Measurements from ENCODE around the gene LSP1. TPM values are rescaled to one million over a fixed set of nuclear protein-coding genes. Genes with fewer than 3 reads are reported as not detected.
A peak's percentile ranks its signal among the peaks of the same experiment; 100 is the strongest.
"Not testable (repeated sequence)": the region's sequence is repeated elsewhere in the genome, so short reads cannot be mapped to it uniquely, and the experiment has no call there.

LSP1 gene, protein sequence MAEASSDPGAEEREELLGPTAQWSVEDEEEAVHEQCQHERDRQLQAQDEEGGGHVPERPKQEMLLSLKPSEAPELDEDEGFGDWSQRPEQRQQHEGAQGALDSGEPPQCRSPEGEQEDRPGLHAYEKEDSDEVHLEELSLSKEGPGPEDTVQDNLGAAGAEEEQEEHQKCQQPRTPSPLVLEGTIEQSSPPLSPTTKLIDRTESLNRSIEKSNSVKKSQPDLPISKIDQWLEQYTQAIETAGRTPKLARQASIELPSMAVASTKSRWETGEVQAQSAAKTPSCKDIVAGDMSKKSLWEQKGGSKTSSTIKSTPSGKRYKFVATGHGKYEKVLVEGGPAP
- 357 TPM for total RNA-seq

GRCh38 chr11:1852877-1853276 is at the start of gene LSP1:
Gene LSP1 (plus strand): TSS chr11:1853084. CDS start chr11:1853145, 61 bp downstream.
- H3K27me3 ChIP-seq (ENCODE audit: insufficient read depth, low read length): no peaks in the 10 kb centered on the region
- H3K4me3 ChIP-seq (ENCODE audit: low read length): peak within 1 kb of the TSS; percentile 88
- no peaks in the 10 kb centered on the region for H3K9me3 ChIP-seq (ENCODE audit: low read depth, low read length)
- H3K4me1 ChIP-seq (ENCODE audit: insufficient read depth, low read length): peaks cover 91% of the 10 kb centered on the region

DNA sequence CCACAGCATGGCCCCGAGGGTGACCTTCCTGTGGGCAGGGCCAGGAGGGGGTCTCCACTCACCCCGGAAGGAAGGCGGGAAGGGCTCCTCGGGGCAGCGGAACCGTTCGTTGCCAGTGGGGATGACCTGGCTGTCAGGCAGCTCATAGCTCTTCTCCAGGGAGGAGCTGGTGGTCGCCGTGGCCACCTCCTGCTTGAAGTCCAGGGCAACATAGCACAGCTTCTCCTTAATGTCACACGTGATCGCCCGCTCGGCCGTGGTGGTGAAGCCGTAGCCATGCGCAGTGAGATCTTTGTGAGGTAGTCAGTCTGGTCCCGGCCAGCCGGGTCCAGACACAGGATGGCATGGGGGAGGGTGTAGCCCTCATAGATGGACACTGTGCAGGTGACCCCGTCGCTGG is 49.6 kb upstream of the LSP1 start:
- Histone ChIP-seq H3K4me3 (ENCODE audit: low read length) (no peak overlapping the region), H3K27me3 (ENCODE audit: insufficient read depth, low read length) (peaks cover 39% of the 10 kb centered on the region), H3K4me1 (ENCODE audit: insufficient read depth, low read length) (no peaks in the 10 kb centered on the region), H3K9me3 (ENCODE audit: low read depth, low read length) (no peaks in the 10 kb centered on the region)

DNA sequence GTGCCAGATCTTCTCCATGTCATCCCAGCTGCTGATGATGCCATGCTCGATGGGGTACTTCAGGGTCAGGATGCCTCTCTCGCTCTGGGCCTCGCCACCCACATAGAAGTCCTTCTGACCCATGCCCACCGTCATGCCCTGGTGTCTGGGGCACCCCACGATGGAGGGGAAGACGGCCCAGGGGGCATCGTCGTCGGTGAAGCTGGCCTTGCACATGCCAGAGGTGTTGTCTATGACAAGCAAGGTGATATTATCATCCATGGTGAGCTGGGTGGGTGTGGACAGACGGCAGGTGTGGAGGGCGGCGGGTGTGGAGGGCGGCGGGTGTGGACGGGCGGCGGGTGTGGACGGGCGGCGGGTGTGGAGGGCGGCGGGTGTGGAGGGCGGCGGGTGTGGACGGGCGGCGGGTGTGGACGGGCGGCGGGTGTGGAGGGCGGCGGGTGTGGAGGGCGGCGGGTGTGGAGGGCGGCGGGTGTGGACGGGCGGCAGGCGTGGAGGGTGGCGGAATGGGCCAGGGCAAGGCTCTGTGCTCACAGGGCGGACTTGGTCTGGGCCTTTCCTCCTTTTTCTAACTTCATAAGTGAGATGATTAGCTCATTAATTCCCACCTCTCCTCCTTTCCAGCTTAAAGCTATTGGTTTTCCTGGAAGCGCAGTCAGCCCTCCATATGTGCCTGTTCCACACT is 48.9 kb upstream of the LSP1 start:
- peaks cover 39% of the 10 kb centered on the region for H3K27me3 ChIP-seq (ENCODE audit: insufficient read depth, low read length)

DNA sequence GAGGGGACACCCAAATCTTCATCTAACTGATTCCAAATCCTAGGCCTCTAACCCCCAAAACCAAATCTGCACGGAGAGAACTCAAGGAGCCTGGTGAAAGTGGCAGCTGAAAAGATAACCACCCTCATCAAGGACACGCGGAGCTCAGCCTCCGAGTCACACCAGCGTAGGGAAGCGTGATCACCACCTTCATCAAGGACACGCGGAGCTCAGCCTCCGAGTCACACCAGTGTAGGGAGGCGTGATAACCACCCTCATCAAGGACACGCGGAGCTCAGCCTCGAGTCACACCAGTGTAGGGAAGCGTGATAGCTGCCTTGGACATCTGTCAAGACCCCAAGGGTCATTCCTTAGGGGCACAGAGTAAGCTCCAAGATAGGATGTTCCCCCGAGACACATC is 47.4 kb upstream of the LSP1 start:
- H3K4me3 ChIP-seq (ENCODE audit: low read length): no peak overlapping the region
- no peaks in the 10 kb centered on the region for H3K9me3 ChIP-seq (ENCODE audit: low read depth, low read length)
- H3K4me1 ChIP-seq (ENCODE audit: insufficient read depth, low read length): peaks cover 3% of the 10 kb centered on the region
- H3K27me3 ChIP-seq (ENCODE audit: insufficient read depth, low read length): peaks cover 48% of the 10 kb centered on the region

More for the DNA sequence above, 48.9 kb upstream of the LSP1 start:
- not testable (repeated sequence) for H3K4me1 ChIP-seq (ENCODE audit: insufficient read depth, low read length); H3K9me3 ChIP-seq (ENCODE audit: low read depth, low read length); H3K4me3 ChIP-seq (ENCODE audit: low read length)

- Histone ChIP-seq H3K4me1 (ENCODE audit: insufficient read depth, low read length) (peaks cover 13% of the 10 kb centered on the region), H3K27me3 (ENCODE audit: insufficient read depth, low read length) (peaks cover 60% of the 10 kb centered on the region)
Observed at GRCh38 chr11:1807264-1807995, 45.5 kb upstream of the LSP1 start.

DNA sequence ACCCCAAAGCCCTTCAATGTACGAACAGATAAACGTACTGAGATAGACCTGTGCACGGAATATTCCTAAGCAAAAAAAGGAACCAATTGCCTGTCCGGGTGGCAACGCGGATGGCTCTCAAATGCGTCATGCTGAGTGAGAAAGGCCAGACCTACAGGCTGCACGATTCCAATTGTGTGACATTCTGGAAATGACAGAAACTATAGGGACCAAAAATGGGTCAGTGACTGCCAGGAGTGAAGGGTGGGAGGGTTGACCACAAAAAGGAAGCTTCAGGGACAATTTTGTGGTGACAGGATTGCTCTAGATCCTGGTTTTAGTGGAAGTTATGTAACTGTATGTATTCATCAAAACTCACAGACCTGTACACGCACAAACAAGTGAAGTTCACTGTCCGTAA is 42.1 kb upstream of the LSP1 start:
- peaks cover 13% of the 10 kb centered on the region for H3K4me1 ChIP-seq (ENCODE audit: insufficient read depth, low read length)
- no peak overlapping the region for H3K4me3 ChIP-seq (ENCODE audit: low read length)
- H3K27me3 ChIP-seq (ENCODE audit: insufficient read depth, low read length): peaks cover 63% of the 10 kb centered on the region
- no peaks in the 10 kb centered on the region for H3K9me3 ChIP-seq (ENCODE audit: low read depth, low read length)

More at GRCh38 chr11:1807264-1807995, 45.5 kb upstream of the LSP1 start:
- Histone ChIP-seq H3K4me3 (ENCODE audit: low read length) (no peak overlapping the region), H3K9me3 (ENCODE audit: low read depth, low read length) (no peaks in the 10 kb centered on the region)

GRCh38 chr11:1812274-1812673 is 40.6 kb upstream of the LSP1 start:
- H3K4me3 ChIP-seq (ENCODE audit: low read length): no peak overlapping the region
- peaks cover 56% of the 10 kb centered on the region for H3K27me3 ChIP-seq (ENCODE audit: insufficient read depth, low read length)
- H3K9me3 ChIP-seq (ENCODE audit: low read depth, low read length): no peaks in the 10 kb centered on the region
- peaks cover 13% of the 10 kb centered on the region for H3K4me1 ChIP-seq (ENCODE audit: insufficient read depth, low read length)

DNA sequence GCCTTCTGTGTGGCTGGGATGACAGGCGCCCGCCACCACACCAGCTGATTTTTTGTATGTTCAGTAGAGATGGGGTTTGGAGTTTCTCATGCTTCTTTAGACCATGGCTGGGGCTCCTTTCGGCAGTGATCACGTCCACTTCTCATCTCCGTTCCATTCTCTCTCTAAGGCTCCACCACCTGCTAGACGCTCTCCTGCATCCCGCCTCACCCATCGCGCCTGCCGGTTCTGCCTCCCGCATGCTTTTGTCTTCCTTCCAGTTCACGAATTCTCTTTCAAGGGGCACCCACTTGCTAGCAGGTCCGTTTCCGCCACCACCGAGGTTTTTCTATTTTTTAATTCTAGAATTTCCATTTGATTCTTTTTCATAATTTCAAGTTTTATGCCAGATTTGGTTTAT is 40.1 kb upstream of the LSP1 start:
- Histone ChIP-seq H3K4me1 (ENCODE audit: insufficient read depth, low read length) (peaks cover 13% of the 10 kb centered on the region), H3K9me3 (ENCODE audit: low read depth, low read length) (no peaks in the 10 kb centered on the region), H3K4me3 (ENCODE audit: low read length) (no peak overlapping the region), H3K27me3 (ENCODE audit: insufficient read depth, low read length) (peaks cover 54% of the 10 kb centered on the region)

DNA sequence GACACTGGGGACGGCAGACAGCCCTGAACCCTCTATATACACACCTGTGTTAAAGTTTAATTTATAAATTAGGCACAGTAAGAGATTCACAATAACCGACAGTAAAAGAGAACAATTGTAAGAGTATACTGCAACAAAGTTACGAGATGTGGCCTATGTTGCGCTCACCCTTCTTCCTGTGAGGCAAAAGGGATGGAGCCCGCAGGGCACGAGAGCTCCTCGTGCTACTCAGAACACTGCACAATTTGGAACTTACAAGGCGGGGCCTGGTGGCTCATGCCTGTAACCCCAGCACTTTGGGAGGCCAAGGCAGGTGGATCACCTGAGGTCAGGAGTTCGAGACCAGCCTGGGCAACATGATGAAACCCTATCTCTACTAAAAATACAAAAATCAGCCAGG is 39.5 kb upstream of the LSP1 start:
- peaks cover 13% of the 10 kb centered on the region for H3K4me1 ChIP-seq (ENCODE audit: insufficient read depth, low read length)
- H3K9me3 ChIP-seq (ENCODE audit: low read depth, low read length); H3K4me3 ChIP-seq (ENCODE audit: low read length): not testable (repeated sequence)
- peaks cover 57% of the 10 kb centered on the region for H3K27me3 ChIP-seq (ENCODE audit: insufficient read depth, low read length)

GRCh38 chr11:1814691-1815090 is 38.2 kb upstream of the LSP1 start:
- no peak overlapping the region for H3K4me3 ChIP-seq (ENCODE audit: low read length)
- H3K4me1 ChIP-seq (ENCODE audit: insufficient read depth, low read length): peaks cover 13% of the 10 kb centered on the region
- H3K9me3 ChIP-seq (ENCODE audit: low read depth, low read length): no peaks in the 10 kb centered on the region
- peaks cover 54% of the 10 kb centered on the region for H3K27me3 ChIP-seq (ENCODE audit: insufficient read depth, low read length)

DNA sequence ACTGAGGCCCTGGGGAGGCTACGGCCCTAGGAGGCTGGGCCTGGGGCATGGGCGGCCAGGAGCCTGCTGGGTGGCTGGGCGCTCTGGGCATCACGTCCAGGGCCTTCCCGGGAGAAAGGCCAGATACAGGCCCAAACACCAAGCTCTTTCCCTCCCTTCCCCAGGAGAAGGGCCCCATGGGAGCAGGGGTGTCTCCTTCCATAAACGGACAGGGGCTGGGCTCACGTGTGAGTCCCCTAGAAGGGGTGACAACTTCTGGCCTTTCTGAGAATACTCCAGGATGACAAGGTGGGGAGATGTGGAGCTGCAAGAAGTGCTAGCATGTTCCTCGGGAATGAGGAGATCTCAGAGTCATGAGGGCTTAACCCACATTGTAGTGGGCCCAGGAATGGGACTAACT is 37.6 kb upstream of the LSP1 start:
- Histone ChIP-seq H3K27me3 (ENCODE audit: insufficient read depth, low read length) (peaks cover 53% of the 10 kb centered on the region), H3K9me3 (ENCODE audit: low read depth, low read length) (no peaks in the 10 kb centered on the region), H3K4me1 (ENCODE audit: insufficient read depth, low read length) (peaks cover 13% of the 10 kb centered on the region), H3K4me3 (ENCODE audit: low read length) (no peak overlapping the region)

DNA sequence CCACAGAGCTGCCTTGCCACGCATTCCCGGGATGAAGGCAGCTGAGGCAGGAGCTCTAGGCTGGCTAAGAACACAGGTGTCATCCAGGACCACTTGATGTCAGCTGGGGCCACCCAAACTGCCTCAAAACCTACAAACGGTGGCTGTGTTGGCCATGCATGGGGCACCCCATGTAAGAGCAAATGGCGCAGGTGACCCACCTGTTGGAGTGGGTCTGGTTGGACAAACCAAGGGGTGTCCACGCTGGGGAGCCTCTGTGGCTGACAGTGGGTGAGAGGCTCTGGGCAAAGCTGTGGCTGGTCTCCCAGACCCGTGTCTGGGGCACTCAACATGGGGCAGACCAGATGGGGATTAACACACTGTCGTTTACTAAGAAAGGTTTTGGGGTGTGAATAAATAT is 37.1 kb upstream of the LSP1 start:
- Histone ChIP-seq H3K27me3 (ENCODE audit: insufficient read depth, low read length) (peaks cover 53% of the 10 kb centered on the region), H3K9me3 (ENCODE audit: low read depth, low read length) (no peaks in the 10 kb centered on the region), H3K4me1 (ENCODE audit: insufficient read depth, low read length) (peaks cover 8% of the 10 kb centered on the region), H3K4me3 (ENCODE audit: low read length) (no peak overlapping the region)

- Histone ChIP-seq H3K4me1 (ENCODE audit: insufficient read depth, low read length) (no peaks in the 10 kb centered on the region), H3K27me3 (ENCODE audit: insufficient read depth, low read length) (peaks cover 46% of the 10 kb centered on the region), H3K4me3 (ENCODE audit: low read length) (no peak overlapping the region), H3K9me3 (ENCODE audit: low read depth, low read length) (no peaks in the 10 kb centered on the region)
Observed at GRCh38 chr11:1817000-1817399, 35.9 kb upstream of the LSP1 start.

DNA sequence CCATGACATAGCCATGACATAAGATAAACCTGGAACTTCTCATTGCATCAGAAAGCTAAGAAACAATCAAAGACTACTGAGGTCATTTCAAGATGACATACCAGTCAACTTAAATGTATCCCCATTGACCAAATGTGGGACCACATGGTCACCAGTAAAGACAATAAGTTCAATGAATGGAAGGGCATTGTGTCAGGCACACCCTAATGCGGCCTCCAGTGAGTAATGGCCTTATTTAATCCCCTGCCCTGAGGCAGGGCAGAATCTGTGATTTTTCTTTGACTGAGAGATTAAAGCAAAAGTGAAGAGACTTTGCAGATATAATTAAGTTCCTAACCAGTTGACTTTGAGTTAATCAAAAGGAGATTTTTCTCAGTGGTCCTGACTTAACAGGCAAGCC is 35.4 kb upstream of the LSP1 start:
- H3K4me1 ChIP-seq (ENCODE audit: insufficient read depth, low read length): no peaks in the 10 kb centered on the region
- H3K9me3 ChIP-seq (ENCODE audit: low read depth, low read length): no peaks in the 10 kb centered on the region
- peaks cover 41% of the 10 kb centered on the region for H3K27me3 ChIP-seq (ENCODE audit: insufficient read depth, low read length)
- no peak overlapping the region for H3K4me3 ChIP-seq (ENCODE audit: low read length)

DNA sequence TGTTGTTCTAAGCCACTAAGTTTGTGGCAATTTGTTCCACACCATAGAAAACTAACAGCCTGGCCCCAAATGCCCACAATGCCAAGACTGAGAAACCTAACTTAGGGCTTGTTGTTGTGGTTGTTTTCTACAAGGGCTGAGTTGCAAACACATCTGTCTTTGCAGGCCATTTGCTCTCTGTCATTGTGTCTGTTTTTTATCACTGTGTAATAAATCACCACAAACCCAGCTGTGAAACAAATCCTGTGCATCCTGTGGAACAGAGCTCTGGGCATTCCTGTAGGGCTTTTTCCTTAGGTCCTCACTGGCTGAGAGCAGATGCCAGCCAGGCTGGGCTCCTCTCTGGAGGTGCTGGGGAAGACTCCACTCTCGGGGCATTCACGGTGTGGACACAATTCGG is 33.8 kb upstream of the LSP1 start:
- Histone ChIP-seq H3K27me3 (ENCODE audit: insufficient read depth, low read length) (peaks cover 30% of the 10 kb centered on the region), H3K4me1 (ENCODE audit: insufficient read depth, low read length) (no peaks in the 10 kb centered on the region), H3K9me3 (ENCODE audit: low read depth, low read length) (no peaks in the 10 kb centered on the region), H3K4me3 (ENCODE audit: low read length) (no peak overlapping the region)

All from mononuclear cell (primary cell).